ENCODE results near the gene CLASP1. TPM values are rescaled to one million over a fixed set of nuclear protein-coding genes. Genes with fewer than 3 reads are reported as not detected.

CLASP1 gene
- total RNA-seq, 1 experiment from 2014 or later, result 45.9 TPM

- H3K27me3 Mint-ChIP-seq (ENCODE audit: low read depth), result no peaks in the 10 kb centered on the region
- H3K4me3 Mint-ChIP-seq, result no peak overlapping the region; a peak in 1 of 5 replicates
- Histone ChIP-seq H3K4ac (ENCODE audit: low read depth, low read length) (no peak overlapping the region), H3K4me2 (ENCODE audit: insufficient read depth, insufficient read length, low read length) (no peak overlapping the region), H4K8ac (replicated peaks; ENCODE audit: insufficient read length, low read depth, low read length) (no peak overlapping the region), H2BK20ac (ENCODE audit: low read depth, low read length, poor library complexity, severe bottlenecking) (no peak overlapping the region), H3K9me3 (ENCODE audit: control insufficient read depth, low read depth, low read length) (no peaks in the 10 kb centered on the region), H3K23me2 (ENCODE audit: insufficient read length, low read depth, low read length, poor library complexity, severe bottlenecking) (no peaks in the 10 kb centered on the region), H2BK15ac (ENCODE audit: low read depth, low read length) (no peak overlapping the region), H2BK5ac (ENCODE audit: insufficient read length, low read length) (no peak overlapping the region), H3K56ac (ENCODE audit: insufficient read length, low read depth, low read length) (no peak overlapping the region), H3K27ac (ENCODE audit: insufficient read length, low read depth, low read length) (no peak overlapping the region), H3K14ac (ENCODE audit: insufficient read depth, low read length) (no peak overlapping the region), H3K79me2 (ENCODE audit: insufficient read depth, low read length) (no peaks in the 10 kb centered on the region), H3K9ac (ENCODE audit: extremely low read depth, insufficient read length, low read length) (no peak overlapping the region), H3K79me1 (ENCODE audit: insufficient read depth, low read depth, low read length, poor library complexity, severe bottlenecking) (no peaks in the 10 kb centered on the region), H2AK5ac (ENCODE audit: insufficient read length, low read length) (no peak overlapping the region), H2BK12ac (ENCODE audit: insufficient read length, low read depth, low read length) (no peak overlapping the region), H3K18ac (ENCODE audit: insufficient read length, low read depth, low read length) (no peak overlapping the region), H4K20me1 (ENCODE audit: control insufficient read depth, insufficient read depth, insufficient read length) (no peaks in the 10 kb centered on the region), H2AFZ (ENCODE audit: low read length) (no peak overlapping the region), H4K91ac (ENCODE audit: insufficient read length, low read depth, low read length) (no peak overlapping the region), H3K23ac (ENCODE audit: insufficient read length, low read depth, low read length) (no peak overlapping the region), H3K27me3 (ENCODE audit: insufficient read depth, low read length) (no peaks in the 10 kb centered on the region), H2BK120ac (ENCODE audit: low read depth, low read length, poor library complexity, severe bottlenecking) (no peak overlapping the region), H3K4me1 (ENCODE audit: insufficient read depth, low read length) (no peaks in the 10 kb centered on the region), H3T11ph (ENCODE audit: low read length) (no peak overlapping the region), H4K5ac (ENCODE audit: insufficient read length, low read depth, low read length) (no peak overlapping the region)
- H3K9me3 Mint-ChIP-seq, result no peaks in the 10 kb centered on the region
- no peak for TF ChIP-seq CTCF (conservative IDR thresholded peaks at IDR 0.05)
- DNase-seq, result no peak
- no CpG with 5 or more reads among the region's 2 CpGs for WGBS (ENCODE audit: extremely low coverage, insufficient read length, low lambda C conversion rate)
- H3K4me1 Mint-ChIP-seq, result no peaks in the 10 kb centered on the region
- peaks cover 8 to 27% (median 27%) of the 10 kb centered on the region in 3 experiments; a peak in 5 of 7 replicates for H3K36me3 Mint-ChIP-seq (ENCODE audit: insufficient read depth in 1 of 3, low read depth in 3 of 3)
- H3K27ac Mint-ChIP-seq, result no peak overlapping the region
Observed at GRCh38 chr2:121427187-121427689, 222.0 kb downstream of the CLASP1 start.

Data from H9 (cell line).